ENCODE data around the gene KLHL6.

- TF ChIP-seq CTCF (conservative IDR thresholded peaks at IDR 0.05) (no peak), ZFX (IDR thresholded peaks at IDR 0.05) (no peak)
Measured at GRCh38 chr3:183558495-183558894, 3.0 kb upstream of the KLHL6 start.
